Right hindlimb (tissue), 1 donor: ENCODE measurements around the gene RPLP2.
A peak's percentile ranks its signal among the peaks of the same experiment; 100 is the strongest.

Experiments
- DNase-seq: peaks from one replicate; pipeline ENCODE4 v3.0.0-alpha.2; 2018

The RPLP2 gene

DNA sequence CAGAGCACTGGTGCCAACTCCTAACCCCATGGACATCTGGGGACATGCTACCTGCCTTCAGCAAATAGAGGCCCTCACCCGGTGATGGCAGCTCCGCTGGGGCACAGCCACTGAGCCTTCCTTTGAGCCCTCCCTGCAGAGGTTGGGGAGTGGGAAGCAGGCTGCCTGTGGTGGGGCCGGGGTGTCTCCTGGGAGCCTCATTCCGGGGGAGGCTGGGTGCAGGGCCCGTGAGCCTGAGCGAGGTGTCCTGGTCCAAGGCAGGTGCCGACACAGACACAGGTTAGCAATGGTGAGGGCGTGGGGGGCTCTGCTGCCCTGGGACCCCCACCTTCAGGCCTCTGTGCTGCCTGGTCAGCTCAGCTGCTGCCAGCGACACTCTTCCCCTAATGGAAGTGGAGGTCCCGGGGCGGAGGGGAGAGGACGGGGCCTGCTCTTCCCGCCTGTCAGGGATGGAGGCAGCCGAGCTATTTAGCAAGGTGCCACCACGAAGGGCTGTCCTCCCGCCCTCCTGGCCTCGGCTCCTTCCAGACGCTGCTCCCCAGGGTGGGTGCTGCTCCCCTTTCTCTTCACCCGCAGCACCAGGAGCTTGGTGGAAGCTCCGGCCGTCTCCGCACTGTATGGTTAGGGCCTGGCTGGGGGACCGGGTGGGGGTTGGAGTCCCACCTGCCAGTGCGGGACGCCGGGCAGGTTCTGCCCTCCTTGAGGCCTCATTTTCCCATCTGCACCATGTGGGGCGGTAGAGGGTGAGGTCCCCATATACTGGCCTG, 44.1 kb downstream of the RPLP2 start:
- no peak for DNase-seq

DNA sequence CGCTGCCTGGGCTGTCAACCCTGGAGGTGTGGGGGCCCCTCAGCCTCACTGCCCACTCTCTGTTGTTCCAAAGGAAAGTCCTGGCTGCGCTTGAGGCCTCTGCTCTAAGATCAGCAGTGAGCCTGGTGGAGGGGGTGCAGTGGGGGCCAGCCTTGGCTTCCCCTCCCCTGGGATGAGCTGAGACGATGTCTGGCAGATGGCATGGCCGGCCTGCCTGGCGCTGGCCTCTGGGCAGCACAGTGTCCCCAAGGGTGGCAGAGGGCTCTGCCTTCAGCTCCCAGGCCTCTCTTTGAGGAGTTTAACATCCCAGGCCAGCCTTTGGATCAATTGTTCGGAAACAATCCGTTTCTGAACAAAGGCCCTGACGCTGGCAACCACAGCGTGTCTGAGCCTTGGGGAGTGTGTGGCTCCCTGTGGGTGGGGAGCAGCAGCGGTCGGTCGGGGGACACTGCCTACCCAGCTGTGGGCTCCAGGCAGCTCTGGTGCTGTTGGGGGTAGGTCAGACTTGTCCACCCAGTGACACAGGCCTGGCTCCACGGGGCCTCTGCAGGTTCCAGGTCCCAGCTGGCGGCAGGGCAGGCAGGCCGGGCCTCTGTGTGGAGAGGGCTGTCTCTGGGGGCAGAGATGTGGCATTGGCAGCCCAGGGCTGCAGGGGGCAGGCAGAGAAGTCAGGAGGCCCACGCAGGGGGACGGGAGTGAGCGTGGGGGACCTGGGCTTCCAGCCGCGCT, 45.0 kb downstream of the RPLP2 start:
- DNase-seq = no peak

DNA sequence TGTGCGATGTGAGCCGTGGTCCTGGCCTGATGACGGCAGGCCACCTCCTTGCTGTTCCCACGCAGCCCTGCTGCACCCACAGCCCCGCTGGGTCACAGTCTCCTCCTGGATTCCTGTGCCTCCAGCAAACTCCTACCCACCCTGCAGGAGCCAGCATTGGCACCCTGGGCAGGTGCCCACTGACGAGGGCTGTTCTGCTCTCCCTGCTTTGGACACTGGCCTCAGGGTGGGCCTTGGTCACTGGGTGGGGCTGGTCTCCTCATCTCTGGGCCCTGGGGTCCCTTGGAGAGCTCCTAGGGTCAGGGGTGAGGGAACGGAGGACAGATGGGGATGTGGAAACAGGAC, 45.5 kb downstream of the RPLP2 start:
- DNase-seq = no peak

DNA sequence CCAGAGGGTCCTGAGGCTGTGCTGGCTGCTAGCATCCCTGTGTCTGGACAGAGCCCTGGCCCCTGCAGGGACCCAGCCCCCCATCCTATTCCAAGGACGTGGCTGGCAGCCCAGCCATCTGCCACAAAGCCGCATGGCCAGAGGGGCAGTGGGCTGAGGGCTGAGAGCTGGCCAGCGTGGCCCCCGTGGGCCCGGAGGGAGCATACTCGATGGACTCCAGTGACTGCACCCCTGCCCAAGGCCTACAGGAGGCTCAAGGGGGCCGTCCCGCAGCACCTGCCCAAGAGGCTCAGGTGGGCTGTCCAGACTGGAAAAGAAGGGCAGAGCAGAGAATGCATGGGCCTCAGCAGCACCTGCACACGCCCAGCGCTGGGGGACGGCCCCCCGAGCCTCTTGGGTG, 46.0 kb downstream of the RPLP2 start:
- DNase-seq = no peak

DNA sequence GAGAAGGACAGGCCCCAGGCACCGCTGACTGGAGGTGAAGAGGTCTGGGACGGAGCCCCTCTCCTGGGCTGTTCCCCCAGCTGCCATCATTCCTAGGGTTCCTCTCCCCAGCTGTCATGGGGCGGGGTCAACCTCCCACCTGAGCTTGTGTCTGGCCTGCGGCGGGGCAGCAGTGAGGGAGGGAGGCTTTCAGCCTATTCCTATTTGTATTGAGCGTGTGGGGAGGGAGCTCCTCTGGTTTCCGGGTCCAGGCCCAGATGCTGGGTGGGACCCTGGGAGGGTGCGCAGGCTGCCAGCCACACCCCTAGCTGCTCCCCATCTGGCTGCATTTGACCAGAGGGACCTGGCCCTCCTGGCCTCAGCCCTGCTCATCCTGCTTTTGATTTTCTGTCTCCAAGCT, 46.6 kb downstream of the RPLP2 start:
- DNase-seq = no peak

DNA sequence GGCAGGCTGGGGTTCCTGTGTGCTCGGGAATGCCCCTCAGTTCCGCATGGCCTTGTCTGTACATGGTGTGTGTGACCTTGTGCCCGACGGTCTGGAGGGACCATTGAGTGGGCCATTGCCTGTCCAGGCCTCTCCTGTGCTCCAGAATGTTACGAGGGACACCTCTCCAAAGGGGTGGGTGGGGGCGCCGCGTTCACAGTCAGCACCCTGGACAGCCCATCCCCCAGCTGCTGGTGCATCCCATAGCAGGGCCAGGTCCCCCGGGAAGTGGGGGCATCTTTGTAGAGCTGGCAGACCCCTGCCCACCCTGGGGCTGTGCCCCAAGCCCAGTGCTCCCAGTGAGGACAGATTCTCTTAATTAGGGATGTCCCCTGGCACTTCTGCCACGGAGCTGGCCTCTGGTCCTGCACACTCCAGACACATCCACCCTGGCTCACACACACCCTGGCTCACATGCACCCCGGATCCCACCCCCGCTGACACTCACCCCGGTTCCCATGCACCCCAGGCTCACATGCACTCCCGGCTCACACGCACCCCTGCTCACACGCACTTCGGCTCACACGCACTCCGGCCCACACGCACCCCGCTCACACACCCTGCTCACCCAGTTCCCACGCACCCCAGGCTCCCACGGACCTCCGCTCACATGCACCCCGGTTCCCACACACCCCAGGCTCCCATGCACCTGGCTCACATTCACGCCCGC, 48.4 kb downstream of the RPLP2 start:
- DNase-seq = no peak

DNA sequence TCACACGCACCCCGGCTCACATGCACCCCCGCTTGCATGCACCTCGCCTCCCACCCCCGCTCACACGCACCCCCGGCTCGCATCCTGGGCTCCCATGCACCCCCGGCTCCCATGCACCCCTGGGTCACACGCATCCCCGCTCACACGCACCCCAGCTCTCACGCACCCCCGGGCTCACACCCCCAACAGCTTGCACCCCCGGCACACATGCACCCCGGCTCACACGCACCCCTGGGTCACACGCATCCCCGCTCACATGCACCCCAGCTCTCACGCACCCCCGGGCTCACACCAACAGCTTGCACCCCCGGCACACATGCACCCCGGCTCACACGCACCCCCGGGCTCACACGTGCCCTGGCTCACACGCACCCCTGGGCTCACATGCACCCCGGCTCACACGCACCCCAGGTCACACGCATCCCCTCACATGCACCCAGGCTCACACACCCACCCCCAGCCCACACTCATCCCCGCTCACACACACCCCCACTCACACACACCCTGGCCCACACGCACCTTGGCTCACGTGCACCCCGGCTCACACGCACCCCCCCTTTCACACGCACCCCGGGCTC, 49.1 kb downstream of the RPLP2 start:
- no peak for DNase-seq

DNA sequence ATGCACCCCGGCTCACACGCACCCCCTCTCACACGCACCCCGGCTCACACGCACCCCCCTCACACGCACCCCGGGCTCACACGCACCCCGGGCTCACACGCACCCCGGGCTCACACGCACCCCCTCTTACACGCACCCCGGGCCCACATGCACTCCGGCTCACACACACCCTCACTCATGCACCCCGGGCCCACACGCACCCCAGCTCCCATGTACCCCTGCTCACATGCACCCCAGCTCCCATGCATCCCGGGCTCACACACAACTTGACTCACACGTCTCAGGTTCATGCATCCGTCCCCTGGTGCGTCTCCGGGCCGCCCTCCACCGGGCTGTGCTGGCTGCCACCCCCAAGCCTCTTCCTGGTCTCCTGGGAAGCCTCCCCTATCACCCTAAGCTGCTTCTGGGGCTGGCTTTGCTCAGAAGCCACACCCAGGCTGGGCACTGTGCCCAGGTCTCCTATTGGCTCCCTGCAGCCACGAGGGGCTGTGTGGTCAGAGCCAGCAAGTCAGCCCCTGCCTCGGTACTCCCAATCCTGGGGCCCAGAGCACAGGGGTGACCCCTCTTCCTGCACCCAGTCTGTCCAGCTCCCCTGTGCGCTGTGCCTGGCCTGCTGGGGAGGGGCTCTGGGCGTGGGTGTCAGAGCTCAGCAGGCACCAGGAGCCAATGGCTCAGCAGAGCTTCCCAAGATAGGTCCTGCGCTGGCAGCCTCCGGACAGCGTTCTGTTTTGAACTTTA, 49.8 kb downstream of the RPLP2 start:
- peak; percentile 82 for DNase-seq

DNA sequence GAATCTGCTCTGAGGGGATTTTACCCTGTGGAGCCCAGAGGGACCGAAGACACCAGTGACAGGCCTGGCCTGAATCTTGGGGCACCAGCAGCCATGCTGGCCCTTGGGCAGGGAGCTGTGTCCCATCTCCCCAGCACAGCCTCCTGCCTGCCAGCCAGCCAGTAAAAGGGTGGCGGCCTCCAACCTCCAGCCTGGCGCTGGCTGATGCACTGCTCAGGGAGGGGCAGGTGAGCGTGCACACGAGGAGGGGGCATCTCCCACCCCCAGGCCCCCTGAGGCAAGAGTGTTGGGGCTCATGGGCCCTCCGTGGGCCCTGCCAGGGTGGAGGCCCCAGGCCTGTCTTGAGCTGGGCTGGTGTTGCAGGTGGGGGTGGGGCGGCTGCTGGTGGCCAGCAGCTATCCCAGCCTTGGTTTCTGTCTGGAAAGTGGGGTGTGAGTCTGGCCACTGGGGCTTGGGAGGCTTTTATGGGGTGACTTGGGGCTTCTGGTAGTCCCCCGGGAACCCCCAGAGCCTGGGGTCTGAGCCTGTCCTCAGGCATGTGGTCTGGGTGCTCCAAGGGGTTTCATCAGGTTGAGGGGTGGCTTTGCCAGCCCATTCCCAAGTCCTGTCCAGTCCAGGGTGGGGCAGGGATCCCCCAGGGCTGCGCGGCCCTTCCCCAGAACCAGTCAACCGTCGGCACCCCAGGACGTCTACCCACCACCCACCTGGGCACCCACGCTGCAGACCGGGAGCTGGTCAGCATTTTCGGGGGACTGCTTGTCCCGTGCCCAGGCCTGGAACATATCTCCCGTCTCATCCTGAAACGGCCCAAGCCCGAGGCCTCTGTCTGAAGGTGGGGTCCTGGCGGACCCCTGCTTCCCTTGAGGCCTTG, 50.7 kb downstream of the RPLP2 start:
- DNase-seq = no peak

DNA sequence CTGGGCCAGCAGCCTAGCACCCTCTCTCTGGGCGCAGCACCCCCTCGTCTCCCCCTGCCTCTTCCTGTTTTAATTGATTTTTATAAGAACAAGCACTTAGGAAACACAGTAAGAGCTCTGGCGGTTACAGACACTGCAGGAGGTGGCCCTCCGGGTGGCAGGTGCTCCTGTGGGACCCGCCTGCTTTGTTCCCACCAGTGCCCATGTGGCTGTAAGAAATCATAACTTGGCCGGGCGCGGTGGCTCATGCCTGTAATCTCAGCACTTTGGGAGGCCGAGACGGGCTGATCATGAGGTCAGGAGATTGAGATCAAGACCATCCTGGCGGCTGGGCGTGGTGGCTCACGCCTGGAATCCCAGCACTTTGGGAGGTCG, 51.3 kb downstream of the RPLP2 start:
- DNase-seq = no peak

DNA sequence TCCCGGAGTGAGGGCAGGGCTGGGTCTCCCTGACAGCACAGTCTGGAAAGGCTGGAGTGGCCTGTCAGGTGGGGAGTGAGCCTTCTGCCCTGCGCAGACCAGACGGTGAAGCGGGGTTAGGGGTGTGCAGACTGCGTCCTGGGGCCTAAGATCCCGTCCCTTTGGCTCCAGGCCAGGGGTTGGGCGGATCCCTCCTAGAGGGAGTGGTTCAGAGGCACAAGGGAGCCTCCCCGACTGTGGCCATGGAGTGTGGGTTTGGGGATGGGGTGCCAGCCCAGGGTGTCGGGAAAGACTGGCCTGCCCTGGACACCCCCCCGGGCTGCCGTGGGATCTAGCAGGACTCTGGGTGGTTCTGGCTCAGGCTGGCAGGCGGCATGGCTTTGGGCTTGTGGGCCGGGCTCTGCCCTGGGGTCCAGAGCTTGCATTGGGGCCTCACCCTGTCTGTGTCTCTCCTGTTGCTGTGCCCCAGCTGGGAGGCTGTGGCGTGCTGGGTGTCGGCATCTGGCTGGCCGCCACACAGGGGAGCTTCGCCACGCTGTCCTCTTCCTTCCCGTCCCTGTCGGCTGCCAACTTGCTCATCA, 52.4 kb downstream of the RPLP2 start:
- no peak for DNase-seq
